ENCODE results near the gene C20orf204. TPM values are rescaled to one million over a fixed set of nuclear protein-coding genes. Genes with fewer than 3 reads are reported as not detected.

C20orf204 gene
- total and polyA plus RNA-seq, 8 donors: 0.31 to 3.7 (median 0.79) TPM

DNA sequence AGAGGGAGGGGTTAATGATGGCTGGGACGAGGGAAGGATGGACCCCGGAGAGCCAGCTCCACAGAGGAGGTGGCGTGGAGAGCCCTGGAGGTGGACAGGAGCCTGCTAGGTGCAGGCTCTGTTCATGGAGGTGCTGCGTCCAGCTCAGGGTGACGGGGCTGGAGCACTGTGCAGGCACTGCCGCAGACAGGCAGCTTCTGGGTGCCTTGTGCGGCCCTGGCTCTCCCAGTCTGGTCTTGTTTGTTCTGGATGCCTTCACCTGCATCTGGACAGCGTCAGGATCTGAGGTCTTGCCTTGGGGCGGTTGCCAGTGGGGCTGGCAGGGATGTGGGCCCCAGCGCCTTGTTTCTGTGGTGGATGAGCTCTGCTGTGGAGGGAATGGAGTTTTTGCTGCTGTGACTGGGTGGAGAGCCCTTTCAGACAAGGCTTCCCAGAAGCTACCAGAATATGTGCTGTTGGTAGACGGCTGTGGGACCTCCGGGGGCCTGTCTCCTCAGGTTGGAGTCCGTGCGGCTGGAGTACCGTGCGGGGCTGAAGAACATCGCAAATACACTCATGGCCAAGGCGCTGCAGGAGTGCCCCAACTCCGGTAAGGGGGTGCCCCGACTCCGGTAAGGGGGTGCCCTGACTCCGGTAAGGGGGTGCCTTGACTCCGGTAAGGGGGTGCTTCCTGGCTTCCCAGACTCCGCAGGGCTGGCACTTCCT, 7.8 kb upstream of the C20orf204 start:
- DNase-seq (no peak), ATAC-seq (no peak), FAIRE-seq (no peak)
- Histone ChIP-seq H3K27ac (no peak overlapping the region), H3K4me3 (no peak overlapping the region), H3K36me3 (peaks cover 12 to 89% (median 53%) of the 10 kb centered on the region in 3 donors), H3K4me1 (peaks cover 0 to 8% (median 0%) of the 10 kb centered on the region in 3 donors), H3K9me3 (no peaks in the 10 kb centered on the region), H3K27me3 (no peaks in the 10 kb centered on the region)
- TF ChIP-seq, protein P1, sequence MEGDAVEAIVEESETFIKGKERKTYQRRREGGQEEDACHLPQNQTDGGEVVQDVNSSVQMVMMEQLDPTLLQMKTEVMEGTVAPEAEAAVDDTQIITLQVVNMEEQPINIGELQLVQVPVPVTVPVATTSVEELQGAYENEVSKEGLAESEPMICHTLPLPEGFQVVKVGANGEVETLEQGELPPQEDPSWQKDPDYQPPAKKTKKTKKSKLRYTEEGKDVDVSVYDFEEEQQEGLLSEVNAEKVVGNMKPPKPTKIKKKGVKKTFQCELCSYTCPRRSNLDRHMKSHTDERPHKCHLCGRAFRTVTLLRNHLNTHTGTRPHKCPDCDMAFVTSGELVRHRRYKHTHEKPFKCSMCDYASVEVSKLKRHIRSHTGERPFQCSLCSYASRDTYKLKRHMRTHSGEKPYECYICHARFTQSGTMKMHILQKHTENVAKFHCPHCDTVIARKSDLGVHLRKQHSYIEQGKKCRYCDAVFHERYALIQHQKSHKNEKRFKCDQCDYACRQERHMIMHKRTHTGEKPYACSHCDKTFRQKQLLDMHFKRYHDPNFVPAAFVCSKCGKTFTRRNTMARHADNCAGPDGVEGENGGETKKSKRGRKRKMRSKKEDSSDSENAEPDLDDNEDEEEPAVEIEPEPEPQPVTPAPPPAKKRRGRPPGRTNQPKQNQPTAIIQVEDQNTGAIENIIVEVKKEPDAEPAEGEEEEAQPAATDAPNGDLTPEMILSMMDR (IDR thresholded peaks at IDR 0.05): no peak
- 91 to 92% methylated on average over 24 of the region's 24 CpGs for WGBS, 2 donors
- intact Hi-C loops (cut with DNase I): no loop called here

GRCh38 chr20:64029293-64030117, 6.5 kb upstream of the C20orf204 start:
- FAIRE-seq: no peak
- no peak overlapping the region for H3K27ac ChIP-seq
- H3K9me3 ChIP-seq: no peaks in the 10 kb centered on the region
- WGBS, 2 donors: 95 to 98% methylated on average over 31 to 38 of the region's 38 CpGs
- DNase-seq: peak in 1 of 6 donors; percentile 16
- H3K4me1 ChIP-seq: no peaks in the 10 kb centered on the region
- ATAC-seq: no peak
- intact Hi-C loops (cut with DNase I): loop anchor here in 1 of 3 donors (10.0 kb wide), 1 partner anchor 95 kb away; no protein-coding TSS in a partner anchor
- H3K4me3 ChIP-seq: no peak overlapping the region
- TF ChIP-seq, protein P1 (IDR thresholded peaks at IDR 0.05): no peak
- H3K36me3 ChIP-seq: peaks cover 12 to 80% (median 47%) of the 10 kb centered on the region in 3 donors
- no peaks in the 10 kb centered on the region for H3K27me3 ChIP-seq

- H3K4me3 ChIP-seq: no peak overlapping the region
- no peaks in the 10 kb centered on the region for H3K9me3 ChIP-seq
- TF ChIP-seq, protein P1 (IDR thresholded peaks at IDR 0.05): no peak
- peaks cover 12 to 70% (median 37%) of the 10 kb centered on the region in 3 donors for H3K36me3 ChIP-seq
- ATAC-seq: peak in 2 of 4 donors; percentile 15 to 16
- FAIRE-seq: no peak
- H3K4me1 ChIP-seq: no peaks in the 10 kb centered on the region
- H3K27me3 ChIP-seq: no peaks in the 10 kb centered on the region
- H3K27ac ChIP-seq: no peak overlapping the region
- intact Hi-C loops (cut with DNase I): loop anchor here in 1 of 3 donors (10.0 kb wide), 1 partner anchor 94 kb away; no protein-coding TSS in a partner anchor
- DNase-seq: peak in 1 of 6 donors; percentile 9
- 86 to 88% methylated on average over 20 of the region's 20 CpGs for WGBS, 2 donors
These were observed 5.4 kb upstream of the C20orf204 start for GRCh38 chr20:64030371-64031134.

- Histone ChIP-seq H3K4me3 (no peak overlapping the region), H3K4me1 (no peaks in the 10 kb centered on the region), H3K9me3 (no peaks in the 10 kb centered on the region), H3K36me3 (peaks cover 12 to 59% (median 30%) of the 10 kb centered on the region in 3 donors), H3K27me3 (no peaks in the 10 kb centered on the region), H3K27ac (no peak overlapping the region)
- DNase-seq: no peak
- no peak for FAIRE-seq
- TF ChIP-seq, protein P1 (IDR thresholded peaks at IDR 0.05): no peak
- intact Hi-C loops (cut with DNase I): loop anchor here in 1 of 3 donors (10.0 kb wide), 1 partner anchor 93 kb away; no protein-coding TSS in a partner anchor
- ATAC-seq: no peak
- 92 to 93% methylated on average over 19 of the region's 19 CpGs for WGBS, 2 donors
These were observed 4.1 kb upstream of the C20orf204 start for GRCh38 chr20:64031822-64032314.

Measured in pancreas (tissue), 10 donors.